ENCODE results near the gene EPB41L2.

DNA sequence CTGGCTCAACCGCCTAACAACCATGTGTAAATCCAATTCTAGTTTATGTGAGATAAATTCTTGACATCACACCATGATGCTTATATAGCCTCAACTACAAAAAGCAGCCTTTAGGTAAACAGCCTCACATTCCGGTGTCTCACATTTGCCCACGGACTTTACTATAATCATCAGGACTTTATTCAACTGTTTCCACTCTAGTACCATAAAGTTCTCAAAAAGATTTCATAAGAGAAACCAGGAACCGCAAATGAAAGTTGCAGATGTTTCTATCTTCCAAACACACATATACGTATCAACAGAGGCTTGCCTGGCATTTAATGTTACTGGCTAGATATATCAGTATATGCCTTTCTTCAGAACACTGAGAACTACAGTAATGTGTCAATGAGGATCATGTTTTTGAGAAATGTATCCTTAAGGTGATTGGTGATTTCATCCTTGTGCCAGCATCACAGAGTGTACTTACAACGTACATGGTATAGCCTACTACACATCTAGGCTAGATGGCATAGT lies 80.0 kb downstream of the EPB41L2 start:
- TF ChIP-seq, protein P1, sequence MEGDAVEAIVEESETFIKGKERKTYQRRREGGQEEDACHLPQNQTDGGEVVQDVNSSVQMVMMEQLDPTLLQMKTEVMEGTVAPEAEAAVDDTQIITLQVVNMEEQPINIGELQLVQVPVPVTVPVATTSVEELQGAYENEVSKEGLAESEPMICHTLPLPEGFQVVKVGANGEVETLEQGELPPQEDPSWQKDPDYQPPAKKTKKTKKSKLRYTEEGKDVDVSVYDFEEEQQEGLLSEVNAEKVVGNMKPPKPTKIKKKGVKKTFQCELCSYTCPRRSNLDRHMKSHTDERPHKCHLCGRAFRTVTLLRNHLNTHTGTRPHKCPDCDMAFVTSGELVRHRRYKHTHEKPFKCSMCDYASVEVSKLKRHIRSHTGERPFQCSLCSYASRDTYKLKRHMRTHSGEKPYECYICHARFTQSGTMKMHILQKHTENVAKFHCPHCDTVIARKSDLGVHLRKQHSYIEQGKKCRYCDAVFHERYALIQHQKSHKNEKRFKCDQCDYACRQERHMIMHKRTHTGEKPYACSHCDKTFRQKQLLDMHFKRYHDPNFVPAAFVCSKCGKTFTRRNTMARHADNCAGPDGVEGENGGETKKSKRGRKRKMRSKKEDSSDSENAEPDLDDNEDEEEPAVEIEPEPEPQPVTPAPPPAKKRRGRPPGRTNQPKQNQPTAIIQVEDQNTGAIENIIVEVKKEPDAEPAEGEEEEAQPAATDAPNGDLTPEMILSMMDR (conservative IDR thresholded peaks at IDR 0.05; ENCODE audit: low read depth in 2 of 2) = no peak
- TF ChIP-seq EZH2phosphoT487 (IDR thresholded peaks at IDR 0.05; ENCODE audit: unreplicated experiment) (no peak), POLR2AphosphoS5 (IDR thresholded peaks at IDR 0.05; ENCODE audit: low read depth) (no peak), EZH2 (IDR thresholded peaks at IDR 0.05; ENCODE audit: low read depth, unreplicated experiment) (no peak), REST (IDR thresholded peaks at IDR 0.05; ENCODE audit: unreplicated experiment) (no peak), CREB1 (CRISPR knock-in tag; IDR thresholded peaks at IDR 0.05; ENCODE audit: low read depth) (no peak)

Data from GM23338 (cell line).